ENCODE data around the gene FBXL5.

Gene FBXL5

DNA sequence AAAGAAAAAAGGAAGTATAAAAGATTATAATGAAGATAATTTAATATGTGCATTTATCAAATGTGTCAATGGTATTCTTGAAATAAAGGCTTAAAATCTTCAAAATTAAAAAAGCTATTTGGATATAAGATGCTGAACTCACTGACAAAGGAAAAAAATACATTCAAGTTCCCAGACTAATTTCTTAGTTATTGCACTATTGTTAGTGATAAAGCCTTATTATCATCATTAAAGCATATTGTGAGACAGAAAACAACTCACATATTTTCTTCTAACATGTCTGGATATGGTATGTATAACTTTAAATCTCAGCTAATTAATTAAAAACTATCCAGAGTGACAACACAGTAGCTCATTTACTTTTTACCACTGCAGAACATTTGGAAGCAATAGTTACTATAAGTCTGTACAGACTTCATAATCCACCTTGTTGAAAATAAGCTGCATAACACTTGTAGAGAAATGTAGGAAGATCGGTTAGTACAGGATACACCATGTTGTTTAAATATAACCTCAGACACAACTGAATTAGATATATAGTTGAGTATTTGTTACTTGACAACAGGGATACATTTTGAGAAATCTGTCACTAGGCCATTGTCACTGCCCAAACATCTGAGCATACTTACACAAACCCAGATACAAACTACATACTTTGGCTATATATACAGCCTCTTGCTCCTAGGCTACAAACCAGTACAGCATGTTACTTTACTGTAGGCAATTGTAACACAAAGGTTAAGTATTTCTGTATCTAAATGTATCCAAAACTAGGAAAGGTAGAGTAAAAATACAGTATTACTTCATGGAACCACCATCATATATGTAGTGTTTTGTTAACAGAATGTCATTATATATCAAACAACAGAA lies 13.6 kb upstream of the FBXL5 start:
- H3K9ac ChIP-seq (ENCODE audit: low read length) = no peak overlapping the region
- no peaks in the 10 kb centered on the region for H3F3A ChIP-seq (ENCODE audit: insufficient read depth, low read length)
- TF ChIP-seq, protein P1, sequence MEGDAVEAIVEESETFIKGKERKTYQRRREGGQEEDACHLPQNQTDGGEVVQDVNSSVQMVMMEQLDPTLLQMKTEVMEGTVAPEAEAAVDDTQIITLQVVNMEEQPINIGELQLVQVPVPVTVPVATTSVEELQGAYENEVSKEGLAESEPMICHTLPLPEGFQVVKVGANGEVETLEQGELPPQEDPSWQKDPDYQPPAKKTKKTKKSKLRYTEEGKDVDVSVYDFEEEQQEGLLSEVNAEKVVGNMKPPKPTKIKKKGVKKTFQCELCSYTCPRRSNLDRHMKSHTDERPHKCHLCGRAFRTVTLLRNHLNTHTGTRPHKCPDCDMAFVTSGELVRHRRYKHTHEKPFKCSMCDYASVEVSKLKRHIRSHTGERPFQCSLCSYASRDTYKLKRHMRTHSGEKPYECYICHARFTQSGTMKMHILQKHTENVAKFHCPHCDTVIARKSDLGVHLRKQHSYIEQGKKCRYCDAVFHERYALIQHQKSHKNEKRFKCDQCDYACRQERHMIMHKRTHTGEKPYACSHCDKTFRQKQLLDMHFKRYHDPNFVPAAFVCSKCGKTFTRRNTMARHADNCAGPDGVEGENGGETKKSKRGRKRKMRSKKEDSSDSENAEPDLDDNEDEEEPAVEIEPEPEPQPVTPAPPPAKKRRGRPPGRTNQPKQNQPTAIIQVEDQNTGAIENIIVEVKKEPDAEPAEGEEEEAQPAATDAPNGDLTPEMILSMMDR (IDR thresholded peaks at IDR 0.05; ENCODE audit: low read length) = no peak
- TF ChIP-seq EZH2 (IDR thresholded peaks at IDR 0.05; ENCODE audit: borderline replicate concordance, low read length) = no peak
- peaks cover 4% of the 10 kb centered on the region for H3K79me2 ChIP-seq (ENCODE audit: insufficient read depth, low read length)
- H3K9me2 ChIP-seq (ENCODE audit: low read depth, low read length) = no peaks in the 10 kb centered on the region
- H3K36me3 ChIP-seq (ENCODE audit: insufficient read depth, low read length) = peaks cover 5% of the 10 kb centered on the region; the same call in 1 of the 2 replicates
- no peaks in the 10 kb centered on the region for H4K20me1 ChIP-seq (ENCODE audit: insufficient read depth, low read length)
- peaks cover 22% of the 10 kb centered on the region for H3K4me1 ChIP-seq (ENCODE audit: insufficient read depth, low read length, severe bottlenecking)
- H3K4me2 ChIP-seq (ENCODE audit: low read length) = no peak overlapping the region
- H3K27ac ChIP-seq (ENCODE audit: low read depth, low read length, poor library complexity, severe bottlenecking) = peak overlapping the region; percentile 3
- H3K9me3 ChIP-seq (ENCODE audit: low read length) = no peaks in the 10 kb centered on the region
- H2AFZ ChIP-seq (ENCODE audit: low read length) = no peak overlapping the region
- H3K27me3 ChIP-seq (ENCODE audit: insufficient read depth, low read length) = no peaks in the 10 kb centered on the region
- no peak overlapping the region for H3K4me3 ChIP-seq (ENCODE audit: low read depth, low read length, poor library complexity, severe bottlenecking)

DNA sequence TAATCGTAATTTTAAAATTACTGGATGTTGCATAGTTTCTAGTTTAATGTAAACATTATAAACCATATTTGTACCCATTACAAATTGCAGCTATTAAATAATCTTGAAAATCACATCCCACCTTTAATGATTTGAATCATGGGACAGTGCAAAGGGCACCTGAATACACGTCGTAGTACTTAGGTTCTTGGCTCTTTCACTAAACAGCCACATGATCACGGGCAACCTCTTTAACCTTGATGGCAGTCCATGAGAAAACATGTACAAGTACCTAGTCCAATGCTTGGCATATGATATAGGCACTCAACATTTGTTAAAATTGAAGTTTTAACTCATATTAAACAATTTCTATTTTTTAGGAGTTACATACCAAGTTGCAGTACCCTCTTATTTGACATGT lies 11.8 kb upstream of the FBXL5 start:
- H3K4me2 ChIP-seq (ENCODE audit: low read length) = no peak overlapping the region
- H3K4me3 ChIP-seq (ENCODE audit: low read depth, low read length, poor library complexity, severe bottlenecking) = no peak overlapping the region
- no peaks in the 10 kb centered on the region for H3K27me3 ChIP-seq (ENCODE audit: insufficient read depth, low read length)
- no peaks in the 10 kb centered on the region for H4K20me1 ChIP-seq (ENCODE audit: insufficient read depth, low read length)
- no peak overlapping the region for H2AFZ ChIP-seq (ENCODE audit: low read length)
- no peaks in the 10 kb centered on the region for H3F3A ChIP-seq (ENCODE audit: insufficient read depth, low read length)
- peaks cover 28% of the 10 kb centered on the region for H3K4me1 ChIP-seq (ENCODE audit: insufficient read depth, low read length, severe bottlenecking)
- no peak overlapping the region for H3K27ac ChIP-seq (ENCODE audit: low read depth, low read length, poor library complexity, severe bottlenecking)
- no peaks in the 10 kb centered on the region for H3K9me2 ChIP-seq (ENCODE audit: low read depth, low read length)
- peaks cover 5% of the 10 kb centered on the region; the same call in 1 of the 2 replicates for H3K36me3 ChIP-seq (ENCODE audit: insufficient read depth, low read length)
- TF ChIP-seq, protein P1 (IDR thresholded peaks at IDR 0.05; ENCODE audit: low read length) = no peak
- no peak for TF ChIP-seq EZH2 (IDR thresholded peaks at IDR 0.05; ENCODE audit: borderline replicate concordance, low read length)
- no peaks in the 10 kb centered on the region for H3K79me2 ChIP-seq (ENCODE audit: insufficient read depth, low read length)
- no peaks in the 10 kb centered on the region for H3K9me3 ChIP-seq (ENCODE audit: low read length)
- no peak overlapping the region for H3K9ac ChIP-seq (ENCODE audit: low read length)

DNA sequence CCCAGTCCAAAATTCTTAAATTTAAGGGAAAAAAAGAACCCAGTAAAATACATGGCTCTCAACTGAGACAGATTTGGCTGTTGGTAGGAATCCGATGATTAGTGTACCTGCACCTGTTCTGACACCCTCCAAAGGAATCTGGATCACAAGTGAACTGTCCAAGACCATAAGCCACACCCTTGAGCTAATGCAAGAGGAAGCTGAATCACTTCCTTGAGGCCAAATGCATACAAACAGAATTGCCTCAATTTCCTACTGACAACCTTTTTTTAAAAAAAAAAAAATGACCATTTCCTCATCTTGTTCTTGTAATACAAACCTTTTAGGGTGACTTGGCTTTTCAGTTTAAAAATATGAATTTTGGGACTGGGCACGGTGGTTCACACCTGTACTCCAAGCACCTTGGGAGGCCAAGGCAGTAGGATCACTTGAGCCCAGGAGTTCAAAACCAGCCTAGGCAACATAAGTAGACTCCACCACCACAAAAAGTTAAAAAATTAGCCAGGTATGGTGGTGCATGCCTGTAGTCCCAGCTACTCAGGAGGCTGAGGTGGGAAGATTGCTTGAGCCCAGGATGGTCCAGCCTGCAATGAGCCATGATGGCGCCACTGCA lies 10.7 kb upstream of the FBXL5 start:
- Histone ChIP-seq H3K4me1 (ENCODE audit: insufficient read depth, low read length, severe bottlenecking) (peaks cover 21% of the 10 kb centered on the region), H3K36me3 (ENCODE audit: insufficient read depth, low read length) (peaks cover 5% of the 10 kb centered on the region; the same call in 1 of the 2 replicates), H3K4me3 (ENCODE audit: low read depth, low read length, poor library complexity, severe bottlenecking) (no peak overlapping the region), H3K27ac (ENCODE audit: low read depth, low read length, poor library complexity, severe bottlenecking) (no peak overlapping the region), H3K4me2 (ENCODE audit: low read length) (no peak overlapping the region), H3F3A (ENCODE audit: insufficient read depth, low read length) (no peaks in the 10 kb centered on the region), H3K9ac (ENCODE audit: low read length) (no peak overlapping the region), H3K9me3 (ENCODE audit: low read length) (no peaks in the 10 kb centered on the region), H3K27me3 (ENCODE audit: insufficient read depth, low read length) (no peaks in the 10 kb centered on the region), H4K20me1 (ENCODE audit: insufficient read depth, low read length) (no peaks in the 10 kb centered on the region), H3K79me2 (ENCODE audit: insufficient read depth, low read length) (no peaks in the 10 kb centered on the region), H2AFZ (ENCODE audit: low read length) (no peak overlapping the region), H3K9me2 (ENCODE audit: low read depth, low read length) (no peaks in the 10 kb centered on the region)
- TF ChIP-seq EZH2 (IDR thresholded peaks at IDR 0.05; ENCODE audit: borderline replicate concordance, low read length) = no peak
- TF ChIP-seq, protein P1 (IDR thresholded peaks at IDR 0.05; ENCODE audit: low read length) = no peak

Measured in OCI-LY1 (cell line).